HG02852 (cell line): ENCODE measurements around the gene BROX.
A peak's percentile ranks its signal among the peaks of the same experiment; 100 is the strongest.
"Not testable (repeated sequence)": the region's sequence is repeated elsewhere in the genome, so short reads cannot be mapped to it uniquely, and the experiment has no call there.

Experiments
- ATAC-seq: cut with Tn5 transposase; IDR thresholded peaks from one replicate; pipeline ENCODE4 v1.9.1; 2021; ENCODE audit warnings: mild to moderate bottlenecking, moderate library complexity; ENCODE audit not compliant: unreplicated experiment

The BROX gene, protein sequence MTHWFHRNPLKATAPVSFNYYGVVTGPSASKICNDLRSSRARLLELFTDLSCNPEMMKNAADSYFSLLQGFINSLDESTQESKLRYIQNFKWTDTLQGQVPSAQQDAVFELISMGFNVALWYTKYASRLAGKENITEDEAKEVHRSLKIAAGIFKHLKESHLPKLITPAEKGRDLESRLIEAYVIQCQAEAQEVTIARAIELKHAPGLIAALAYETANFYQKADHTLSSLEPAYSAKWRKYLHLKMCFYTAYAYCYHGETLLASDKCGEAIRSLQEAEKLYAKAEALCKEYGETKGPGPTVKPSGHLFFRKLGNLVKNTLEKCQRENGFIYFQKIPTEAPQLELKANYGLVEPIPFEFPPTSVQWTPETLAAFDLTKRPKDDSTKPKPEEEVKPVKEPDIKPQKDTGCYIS

GRCh38 chr1:222712253-222713090 is at the start of gene BROX, which contains the start of gene AIDA:
Gene BROX (plus strand): TSS chr1:222712564. CDS start chr1:222715700, 3,136 bp downstream.
Gene AIDA (minus strand): TSS chr1:222712491. CDS start chr1:222712317, 174 bp downstream.
- peak; percentile 80 for ATAC-seq

DNA sequence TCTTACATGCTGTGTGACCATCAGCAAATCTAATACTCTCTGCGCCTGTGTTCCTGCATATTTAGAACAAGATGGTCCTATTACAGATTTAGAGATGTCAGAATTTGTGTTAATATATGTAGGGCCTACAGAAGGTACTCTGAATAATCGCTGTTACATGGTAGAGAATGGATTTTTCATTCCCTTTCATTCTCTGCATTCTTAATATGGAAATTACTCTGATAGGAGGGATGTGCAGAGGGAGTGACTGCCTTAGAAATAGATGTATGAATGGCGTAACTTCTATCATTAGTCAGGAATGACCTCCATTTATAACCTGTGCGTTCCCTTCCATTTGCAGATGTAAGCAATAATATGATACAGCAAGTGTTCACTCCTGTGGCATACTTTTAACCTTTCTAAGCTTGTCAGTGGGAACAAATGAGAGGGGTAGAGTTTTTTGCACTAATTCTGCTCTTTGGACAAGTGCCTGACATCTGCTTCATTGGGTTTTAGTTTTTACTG is 48.9 kb upstream of the BROX start:
- no peak for ATAC-seq

GRCh38 chr1:222665964-222666363 is 46.4 kb upstream of the BROX start:
- ATAC-seq, result no peak

DNA sequence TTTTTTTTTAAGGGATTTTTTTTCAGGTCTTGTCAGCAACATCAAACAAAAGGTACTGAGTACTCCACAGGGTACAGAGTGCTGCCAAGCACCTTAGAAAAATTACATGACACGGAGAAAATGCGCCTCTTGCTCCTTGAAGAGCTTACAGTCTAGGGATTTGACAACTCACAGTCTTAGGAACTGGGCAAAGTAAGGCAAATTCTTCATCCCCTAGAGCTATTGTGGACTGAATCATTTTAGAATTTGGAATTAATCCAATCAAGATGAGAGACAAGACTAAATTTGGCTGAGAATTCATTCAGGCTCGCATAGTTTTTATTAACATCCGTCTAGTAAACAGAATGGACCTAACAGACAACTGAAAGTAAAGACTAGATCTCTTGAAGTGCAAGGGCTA is 44.2 kb upstream of the BROX start:
- not testable (repeated sequence) for ATAC-seq

- not testable (repeated sequence) for ATAC-seq
Measured at GRCh38 chr1:222669107-222669506, 43.3 kb upstream of the BROX start.

DNA sequence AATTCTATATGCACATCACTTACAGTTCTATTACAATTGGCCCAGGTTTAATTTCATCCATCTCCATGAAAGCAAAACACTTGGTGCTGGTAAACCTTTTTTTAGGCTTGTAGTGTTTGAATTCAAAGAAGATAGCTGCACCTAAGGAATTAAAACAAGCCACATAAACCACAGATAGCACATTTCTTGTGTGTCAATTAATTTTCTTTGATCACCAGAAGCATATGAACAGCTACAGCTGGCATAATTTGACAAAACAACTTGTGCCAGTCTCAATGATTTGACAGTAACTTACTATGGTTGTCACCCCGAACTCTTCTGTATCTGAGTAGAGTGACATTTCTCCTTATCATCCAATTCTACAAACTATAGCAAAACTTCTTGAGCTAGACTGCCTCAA is 42.3 kb upstream of the BROX start:
- ATAC-seq, result no peak

GRCh38 chr1:222680080-222680479 is 32.3 kb upstream of the BROX start:
- ATAC-seq, result no peak

- ATAC-seq, result no peak
Measured at GRCh38 chr1:222691016-222691415, 21.3 kb upstream of the BROX start.

GRCh38 chr1:222694927-222695326 is 17.4 kb upstream of the BROX start:
- no peak for ATAC-seq

GRCh38 chr1:222696741-222697140 is 15.6 kb upstream of the BROX start:
- no peak for ATAC-seq

GRCh38 chr1:222697203-222697602 is 15.2 kb upstream of the BROX start:
- no peak for ATAC-seq

- ATAC-seq, result no peak
Measured at GRCh38 chr1:222697826-222698225, 14.5 kb upstream of the BROX start.

DNA sequence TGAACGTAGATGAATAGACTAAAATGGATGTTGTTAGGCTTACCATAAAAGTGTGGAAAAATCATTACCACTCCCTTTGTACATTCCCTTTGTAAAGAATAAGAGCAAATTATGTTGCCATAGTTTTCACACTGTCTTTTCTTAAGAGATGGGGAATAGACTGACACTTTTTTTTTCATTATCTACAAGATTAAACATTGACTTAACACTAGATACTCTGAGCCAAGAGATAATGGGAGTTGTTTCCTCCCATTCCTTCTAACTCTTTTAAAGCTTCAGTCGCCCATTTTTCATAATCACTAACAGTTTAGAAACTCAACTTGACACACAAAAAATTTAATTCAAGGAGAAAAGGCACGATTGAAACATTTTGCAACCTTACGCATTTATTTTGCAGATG is 10.2 kb upstream of the BROX start:
- no peak for ATAC-seq

DNA sequence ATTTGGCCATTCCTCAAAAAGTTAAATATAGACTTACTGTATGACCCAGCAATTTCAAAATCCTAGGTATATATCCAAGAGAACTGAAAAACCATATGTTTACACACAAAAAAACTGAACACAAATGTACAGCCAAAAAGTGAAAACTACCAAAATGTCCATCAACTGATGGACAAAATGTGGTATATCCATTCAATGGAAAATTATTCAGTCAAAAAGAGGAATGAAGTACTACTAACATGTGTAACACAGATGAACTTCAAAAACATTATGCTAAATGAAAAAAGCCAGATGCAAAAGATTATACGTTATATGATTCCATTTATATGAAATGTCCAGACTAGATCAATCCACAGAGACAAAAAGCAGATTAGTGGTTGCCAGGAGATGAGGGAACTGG is 8.1 kb upstream of the BROX start:
- no peak for ATAC-seq

- ATAC-seq, result no peak
Measured at GRCh38 chr1:222706815-222707214, 5.5 kb upstream of the BROX start.

- no peak for ATAC-seq
Measured at GRCh38 chr1:222709700-222710153, 2.6 kb upstream of the BROX start.

DNA sequence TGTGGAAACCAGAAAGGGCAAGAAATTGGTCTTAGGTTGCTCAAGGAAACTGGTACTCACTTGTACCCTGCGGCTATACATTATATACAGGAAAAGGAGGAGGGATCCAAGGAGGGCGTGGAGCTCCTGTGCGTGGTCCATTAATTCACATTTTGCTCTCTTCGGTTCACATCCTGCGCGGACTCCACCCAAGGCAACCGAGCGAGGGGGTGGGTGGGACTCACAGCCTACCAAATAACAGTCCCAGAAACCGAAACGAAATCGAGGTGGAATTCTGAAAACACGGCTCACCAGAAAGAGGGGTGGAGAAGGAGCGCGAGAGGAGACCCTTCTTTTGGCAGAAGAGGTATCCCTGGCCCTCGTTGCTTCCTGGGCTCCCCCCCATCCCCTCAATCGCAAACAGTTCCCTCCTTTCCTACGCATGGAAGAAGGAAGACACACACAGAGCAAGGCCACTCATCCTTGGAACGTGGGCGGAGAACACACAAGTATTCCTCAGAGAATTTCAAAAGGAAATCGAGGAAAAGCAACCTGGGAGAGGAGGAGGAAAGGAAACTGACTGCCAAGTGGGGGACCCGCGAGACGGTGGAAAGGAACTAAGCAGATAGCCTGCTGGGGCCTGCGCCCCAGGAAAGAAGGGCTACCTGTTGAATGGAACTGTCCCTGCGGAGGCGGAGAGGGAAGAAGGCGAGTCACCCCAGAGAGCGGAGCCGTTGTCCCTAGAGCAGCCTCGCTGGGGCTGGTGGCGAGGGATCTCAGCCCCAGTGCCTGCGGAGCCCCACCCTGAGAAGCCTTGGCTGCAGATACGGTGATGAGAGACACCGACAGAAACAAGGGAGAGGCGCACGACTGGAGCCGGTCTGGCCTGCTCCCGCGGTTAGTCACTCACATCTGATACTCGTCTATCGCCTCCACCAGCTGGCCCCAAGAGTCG is 778 bp upstream of the BROX start:
- ATAC-seq, result peak; percentile 34

GRCh38 chr1:222713091-222713961 is 962 bp downstream of the BROX start:
- ATAC-seq, result peak; percentile 57

DNA sequence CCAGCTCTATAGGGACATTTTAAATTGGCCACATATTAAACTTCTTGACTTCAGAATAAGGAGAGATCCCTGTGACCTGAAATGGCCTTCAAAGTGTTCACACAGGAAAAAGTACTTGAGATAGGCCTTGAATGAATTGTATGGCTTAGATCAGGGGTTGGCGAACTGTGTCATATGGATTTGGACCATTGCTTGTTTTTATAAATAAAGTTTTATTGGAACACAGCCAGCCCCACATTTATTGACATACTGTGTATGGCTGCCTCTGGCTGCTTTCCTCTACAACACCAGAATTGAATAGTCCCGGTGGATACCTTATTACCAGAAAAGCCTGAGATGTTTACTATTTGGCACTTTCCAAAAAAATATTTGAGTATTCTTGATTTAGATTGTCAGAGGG is 4.0 kb downstream of the BROX start:
- no peak for ATAC-seq

DNA sequence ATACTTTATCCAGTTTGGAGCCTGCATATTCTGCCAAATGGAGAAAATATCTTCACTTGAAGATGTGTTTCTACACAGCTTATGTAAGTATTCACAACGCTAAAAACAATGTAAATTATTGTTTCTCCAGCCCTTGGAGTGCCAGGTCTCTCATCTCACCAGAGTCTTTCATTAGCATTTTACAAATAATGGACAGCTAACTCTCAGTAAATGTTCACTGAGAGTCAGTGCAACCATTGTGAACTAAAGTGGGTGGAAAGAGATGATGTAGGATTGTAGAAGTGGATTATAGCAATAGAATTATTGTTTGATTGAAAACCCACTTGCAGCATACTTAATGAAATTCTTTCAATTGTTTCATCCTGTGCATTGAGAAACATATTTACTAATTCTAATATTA is 16.4 kb downstream of the BROX start:
- ATAC-seq, result no peak
